Measurements from ENCODE around the gene NDUFA11. TPM values are rescaled to one million over a fixed set of nuclear protein-coding genes. Genes with fewer than 3 reads are reported as not detected.

NDUFA11 gene
- total RNA-seq, 1 donor from 2014 or later: 211 TPM

DNA sequence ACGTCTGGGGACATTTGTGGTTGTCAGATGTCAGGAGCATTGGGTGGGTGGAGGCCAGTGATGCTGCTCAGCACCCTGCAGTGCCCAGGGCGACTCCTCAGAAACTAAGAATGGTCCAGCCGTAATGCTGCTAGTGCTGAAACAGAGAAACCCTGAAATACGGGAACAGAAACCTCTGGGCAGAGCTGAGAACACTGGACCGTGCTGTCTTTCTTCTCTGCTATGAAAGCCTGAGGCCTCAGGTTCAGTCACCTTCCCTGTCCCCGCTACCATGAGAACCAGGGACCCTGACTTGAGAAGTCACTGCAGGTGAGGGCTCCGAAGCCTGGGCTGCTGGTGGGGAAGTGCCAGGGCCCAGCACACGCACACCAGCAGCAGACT lies 23.8 kb upstream of the NDUFA11 start:
- H3K27me3 Mint-ChIP-seq (ENCODE audit: unreplicated experiment): peaks cover 4% of the 10 kb centered on the region
- no peaks in the 10 kb centered on the region for H3K4me1 Mint-ChIP-seq (ENCODE audit: unreplicated experiment)
- no peaks in the 10 kb centered on the region for H3K9me3 Mint-ChIP-seq (ENCODE audit: unreplicated experiment)
- H3K36me3 Mint-ChIP-seq (ENCODE audit: low read depth, unreplicated experiment): peaks cover 45% of the 10 kb centered on the region
- no peak overlapping the region for H3K27ac Mint-ChIP-seq (ENCODE audit: unreplicated experiment)
- no peak overlapping the region for H3K4me3 Mint-ChIP-seq (ENCODE audit: unreplicated experiment)
- TF ChIP-seq, protein P1, sequence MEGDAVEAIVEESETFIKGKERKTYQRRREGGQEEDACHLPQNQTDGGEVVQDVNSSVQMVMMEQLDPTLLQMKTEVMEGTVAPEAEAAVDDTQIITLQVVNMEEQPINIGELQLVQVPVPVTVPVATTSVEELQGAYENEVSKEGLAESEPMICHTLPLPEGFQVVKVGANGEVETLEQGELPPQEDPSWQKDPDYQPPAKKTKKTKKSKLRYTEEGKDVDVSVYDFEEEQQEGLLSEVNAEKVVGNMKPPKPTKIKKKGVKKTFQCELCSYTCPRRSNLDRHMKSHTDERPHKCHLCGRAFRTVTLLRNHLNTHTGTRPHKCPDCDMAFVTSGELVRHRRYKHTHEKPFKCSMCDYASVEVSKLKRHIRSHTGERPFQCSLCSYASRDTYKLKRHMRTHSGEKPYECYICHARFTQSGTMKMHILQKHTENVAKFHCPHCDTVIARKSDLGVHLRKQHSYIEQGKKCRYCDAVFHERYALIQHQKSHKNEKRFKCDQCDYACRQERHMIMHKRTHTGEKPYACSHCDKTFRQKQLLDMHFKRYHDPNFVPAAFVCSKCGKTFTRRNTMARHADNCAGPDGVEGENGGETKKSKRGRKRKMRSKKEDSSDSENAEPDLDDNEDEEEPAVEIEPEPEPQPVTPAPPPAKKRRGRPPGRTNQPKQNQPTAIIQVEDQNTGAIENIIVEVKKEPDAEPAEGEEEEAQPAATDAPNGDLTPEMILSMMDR (IDR thresholded peaks at IDR 0.05; ENCODE audit: unreplicated experiment): no peak
- DNase-seq (ENCODE audit: low spot score): no peak

DNA sequence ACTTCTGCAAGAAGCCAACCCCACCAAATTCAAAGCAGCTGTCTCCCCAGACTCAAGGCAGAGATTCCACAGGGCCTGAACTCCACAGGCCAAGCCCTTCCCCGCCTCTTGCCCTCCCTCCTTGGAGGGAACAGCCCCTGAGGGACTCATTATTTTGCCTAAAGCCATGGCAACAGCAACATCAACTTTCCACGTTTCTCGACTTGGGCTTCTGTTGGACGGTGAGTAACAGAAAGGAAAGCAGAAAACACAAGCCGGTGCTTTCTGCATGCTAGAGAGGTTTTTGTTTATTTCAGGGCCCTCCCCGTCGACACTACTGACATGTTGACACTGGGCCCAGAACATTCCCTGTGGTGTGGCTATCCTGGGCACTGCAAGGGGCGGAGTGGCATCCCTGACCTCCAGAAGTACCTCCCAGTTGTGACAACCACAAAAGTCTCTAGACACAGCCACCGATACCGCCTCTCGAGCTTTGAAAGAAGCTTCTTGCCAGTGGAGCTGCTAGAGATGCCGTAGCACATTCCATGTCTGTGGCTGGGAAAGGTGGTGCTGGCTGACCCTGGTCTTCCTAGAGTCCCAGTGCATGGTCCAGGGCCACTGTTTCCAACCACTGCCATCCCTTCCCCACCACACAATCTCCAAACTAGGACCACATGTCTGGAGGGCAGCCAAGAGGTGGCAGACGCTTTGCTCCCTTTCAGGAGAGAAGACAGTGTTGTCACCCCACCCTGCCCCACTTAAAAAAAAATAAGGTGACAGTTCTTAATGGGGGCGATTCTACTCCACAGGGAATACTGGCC lies 23.3 kb upstream of the NDUFA11 start:
- Mint-ChIP-seq H3K4me1 (ENCODE audit: unreplicated experiment) (no peaks in the 10 kb centered on the region), H3K36me3 (ENCODE audit: low read depth, unreplicated experiment) (peaks cover 46% of the 10 kb centered on the region), H3K9me3 (ENCODE audit: unreplicated experiment) (no peaks in the 10 kb centered on the region), H3K27me3 (ENCODE audit: unreplicated experiment) (peaks cover 5% of the 10 kb centered on the region), H3K4me3 (ENCODE audit: unreplicated experiment) (no peak overlapping the region), H3K27ac (ENCODE audit: unreplicated experiment) (peak overlapping the region; percentile 18)
- TF ChIP-seq, protein P1 (IDR thresholded peaks at IDR 0.05; ENCODE audit: unreplicated experiment): no peak
- DNase-seq (ENCODE audit: low spot score): no peak

DNA sequence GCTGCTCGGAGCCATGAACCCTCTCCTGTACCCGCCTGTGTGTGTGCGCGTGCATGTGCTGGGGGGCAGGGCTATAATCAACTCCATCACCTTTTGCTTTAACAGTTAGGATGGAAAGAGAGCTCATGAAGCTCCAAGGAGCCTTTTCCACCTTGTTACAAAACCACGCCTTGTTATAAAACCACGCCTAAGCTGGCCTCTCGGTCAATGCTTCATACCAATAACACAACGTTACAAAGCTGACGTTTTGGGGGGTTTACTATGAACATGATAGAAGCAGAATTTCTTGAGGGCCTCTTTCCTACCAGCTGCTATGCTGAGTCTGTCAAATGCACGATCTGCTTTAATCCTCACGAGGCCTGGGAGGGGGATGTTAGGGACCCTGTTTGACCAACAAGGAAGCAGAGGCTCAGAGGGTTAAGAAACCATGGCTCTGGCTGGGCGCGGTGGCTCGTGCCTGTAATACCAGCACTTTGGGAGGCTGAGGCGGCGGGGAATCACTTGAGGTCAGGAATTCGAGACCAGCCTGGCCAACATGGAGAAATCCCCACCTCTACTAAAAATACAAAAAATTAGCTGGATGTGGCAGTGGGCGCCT lies 22.3 kb upstream of the NDUFA11 start:
- Mint-ChIP-seq H3K36me3 (ENCODE audit: low read depth, unreplicated experiment) (peaks cover 48% of the 10 kb centered on the region), H3K4me3 (ENCODE audit: unreplicated experiment) (no peak overlapping the region), H3K27ac (ENCODE audit: unreplicated experiment) (no peak overlapping the region), H3K27me3 (ENCODE audit: unreplicated experiment) (peaks cover 5% of the 10 kb centered on the region), H3K9me3 (ENCODE audit: unreplicated experiment) (no peaks in the 10 kb centered on the region), H3K4me1 (ENCODE audit: unreplicated experiment) (no peaks in the 10 kb centered on the region)
- no peak for DNase-seq (ENCODE audit: low spot score)
- TF ChIP-seq, protein P1 (IDR thresholded peaks at IDR 0.05; ENCODE audit: unreplicated experiment): no peak

DNA sequence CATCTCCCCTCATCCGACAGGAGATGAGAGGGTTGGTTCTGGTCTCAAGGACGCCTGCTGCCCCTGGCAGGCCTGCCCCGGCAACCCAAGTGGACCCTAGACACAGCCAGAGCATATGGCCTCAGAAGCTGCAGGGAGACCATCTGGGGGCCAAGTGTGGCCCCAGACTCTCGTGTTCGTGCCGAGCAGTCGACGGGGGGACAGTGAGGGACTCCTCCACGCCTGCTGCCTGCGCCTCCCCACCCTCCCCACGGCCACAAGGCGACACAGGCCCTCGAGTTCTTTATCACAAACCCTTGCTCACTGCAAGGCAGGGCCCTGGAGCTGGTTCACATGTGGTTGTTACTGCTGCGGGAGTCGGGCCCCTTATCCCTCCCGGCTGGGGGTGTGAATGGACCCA lies 19.8 kb upstream of the NDUFA11 start:
- H3K9me3 Mint-ChIP-seq (ENCODE audit: unreplicated experiment): no peaks in the 10 kb centered on the region
- peaks cover 42% of the 10 kb centered on the region for H3K36me3 Mint-ChIP-seq (ENCODE audit: low read depth, unreplicated experiment)
- no peak overlapping the region for H3K4me3 Mint-ChIP-seq (ENCODE audit: unreplicated experiment)
- TF ChIP-seq, protein P1 (IDR thresholded peaks at IDR 0.05; ENCODE audit: unreplicated experiment): no peak
- no peaks in the 10 kb centered on the region for H3K4me1 Mint-ChIP-seq (ENCODE audit: unreplicated experiment)
- peaks cover 7% of the 10 kb centered on the region for H3K27me3 Mint-ChIP-seq (ENCODE audit: unreplicated experiment)
- DNase-seq (ENCODE audit: low spot score): no peak
- H3K27ac Mint-ChIP-seq (ENCODE audit: unreplicated experiment): no peak overlapping the region

DNA sequence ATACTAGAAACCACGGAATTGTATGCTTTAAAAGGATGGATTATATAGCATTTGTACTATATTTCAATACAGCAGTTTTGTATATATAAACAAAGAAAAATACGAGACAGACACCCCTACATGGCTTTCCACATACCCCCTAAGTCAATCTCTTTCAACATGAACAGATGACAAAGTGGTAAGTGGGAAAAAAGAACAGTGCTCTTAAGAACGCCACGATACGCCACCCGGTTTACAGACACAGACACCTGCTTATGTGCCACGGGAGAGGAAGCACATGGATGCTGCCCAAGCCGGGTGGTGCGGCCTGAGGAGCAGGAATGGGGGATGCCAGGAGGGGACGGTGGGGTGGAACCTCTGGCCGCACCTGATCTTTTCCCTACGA lies 18.6 kb upstream of the NDUFA11 start:
- peaks cover 35% of the 10 kb centered on the region for H3K36me3 Mint-ChIP-seq (ENCODE audit: low read depth, unreplicated experiment)
- no peak overlapping the region for H3K4me3 Mint-ChIP-seq (ENCODE audit: unreplicated experiment)
- H3K4me1 Mint-ChIP-seq (ENCODE audit: unreplicated experiment): no peaks in the 10 kb centered on the region
- TF ChIP-seq, protein P1 (IDR thresholded peaks at IDR 0.05; ENCODE audit: unreplicated experiment): no peak
- DNase-seq (ENCODE audit: low spot score): no peak
- peaks cover 7% of the 10 kb centered on the region for H3K27me3 Mint-ChIP-seq (ENCODE audit: unreplicated experiment)
- no peak overlapping the region for H3K27ac Mint-ChIP-seq (ENCODE audit: unreplicated experiment)
- H3K9me3 Mint-ChIP-seq (ENCODE audit: unreplicated experiment): no peaks in the 10 kb centered on the region

All from endothelial cell (in vitro differentiated cells).